Psoas muscle (tissue), 8 donors: ENCODE data around the gene FAAH2. TPM values are rescaled to one million over a fixed set of nuclear protein-coding genes. Genes with fewer than 3 reads are reported as not detected.
A peak's percentile ranks its signal among the peaks of the same experiment; 100 is the strongest.

ENCODE experiments used
- ATAC-seq, 4 donors: fragments of 200-7000 bp; cut with Tn5 transposase; one replicate each; pipeline ENCODE4 v1.9.1; 2020; ENCODE audit warnings: moderate library complexity in 3 of 4, mild to moderate bottlenecking in 2 of 4
- DNase-seq, 2 donors: peaks; one replicate each; pipeline ENCODE4 v3.0.0-alpha.2; 2020
- H3K27ac ChIP-seq: fragments of 200-600 bp; one replicate; pipeline ENCODE4 v1.8.0; 2022
- H3K27me3 ChIP-seq, 3 donors: fragments of 200-600 bp in 1 of 3; one replicate each; pipeline versions ENCODE4 v1.6.1 to v1.8.0; 2013 to 2022; ENCODE audit warnings: low read length in 2 of 3, mild to moderate bottlenecking in 2 of 3, moderate library complexity in 1 of 3; ENCODE audit not compliant: insufficient read depth in 3 of 3
- H3K36me3 ChIP-seq, 2 donors: fragments of 200-600 bp in 1 of 2; one replicate each; pipeline versions ENCODE4 v1.6.1 to v1.8.0; 2013 to 2022; ENCODE audit warnings: low read depth in 1 of 2, mild to moderate bottlenecking in 1 of 2, moderate library complexity in 1 of 2; ENCODE audit not compliant: insufficient read depth in 1 of 2
- H3K4me1 ChIP-seq: fragments of 200-600 bp; one replicate; pipeline ENCODE4 v1.8.0; 2022
- H3K4me3 ChIP-seq: fragments of 200-600 bp; one replicate; pipeline ENCODE4 v1.8.0; 2022; ENCODE audit warnings: mild to moderate bottlenecking
- H3K9me3 ChIP-seq: fragments of 200-600 bp; one replicate; pipeline ENCODE4 v1.8.0; 2022
- CTCF ChIP-seq: fragments of 200-600 bp; IDR thresholded peaks from one replicate; pipeline ENCODE4 v1.8.0; 2022; ENCODE audit warnings: antibody characterized with exemption
- WGBS, 3 donors: extraction: QIAGEN DNeasy Blood & Tissue Kit; methylation state at CpG; one replicate each; pipeline versions ENCODE4 v1.1.6 to v1.1.7; 2013; 5-methylcytosine and 5-hydroxymethylcytosine counted together
- intact Hi-C, 2 donors: fragments of 100-400 bp; cut with DNase I; formaldehyde crosslinking; loops; one replicate each; pipeline versions ENCODE4 v1.11.0 to v1.14.2; 2022
- polyA plus RNA-seq, 3 donors: library from polyadenylated mRNA; stranded (reverse); fragments of 200-250 nt; gene quantifications; one replicate each; pipeline ENCODE4 v1.2.3, GENCODE V29; 2013
- total RNA-seq, 4 donors: library from RNA; stranded (reverse); fragmentation: NEBNext Ultra II Directional in 2 of 4; extraction: Animal tissue kit (Norgen Biotek cat#: 25700) in 2 of 4; gene quantifications; one replicate each; pipeline versions ENCODE4 v1.2.1 to v1.2.4, GENCODE V29; 2021 to 2023
- donor health status: healthy with polysubstance abuse.
- donor health status: DM: no; HTN: no; CAD: no; lungs with moderate emphysema.
- donor health status: Bipolar disorder and iron deficiency.
- donor health status: healthy.
- donor health status: DM: yes; HTN: yes; CAD: no.
- donor health status: DM: no; HTN: no; CAD: no.
- donor health status: DM: no; HTN: no; CAD: no.
- donor health status: DM: yes; HTN: yes; CAD: no.

Gene FAAH2
- total and polyA plus RNA-seq, 7 donors, result 0.06 to 0.39 (median 0.32) TPM; not detected in 4

GRCh38 chrX:57451426-57452020, 165.0 kb downstream of the FAAH2 start:
- intact Hi-C loops, result loop anchor here in 1 of 2 donors (5.0 kb wide), 1 partner anchor 294 kb away; no protein-coding TSS in a partner anchor
- DNase-seq (no peak), ATAC-seq (no peak)
- 62 to 72% (median 65%) methylated on average over 3 of the region's 3 CpGs for WGBS, 3 donors
- H3K4me1 ChIP-seq, result no peaks in the 10 kb centered on the region
- peaks cover 0 to 6% (median 0%) of the 10 kb centered on the region in 3 donors for H3K27me3 ChIP-seq
- TF ChIP-seq CTCF, result no peak
- no peak overlapping the region for H3K4me3 ChIP-seq
- no peaks in the 10 kb centered on the region for H3K36me3 ChIP-seq
- H3K27ac ChIP-seq, result no peak overlapping the region
- H3K9me3 ChIP-seq, result no peaks in the 10 kb centered on the region

- Histone ChIP-seq H3K36me3 (no peaks in the 10 kb centered on the region), H3K4me3 (no peak overlapping the region), H3K27ac (no peak overlapping the region), H3K4me1 (no peaks in the 10 kb centered on the region), H3K27me3 (peaks cover 0 to 6% (median 0%) of the 10 kb centered on the region in 3 donors), H3K9me3 (no peaks in the 10 kb centered on the region)
- WGBS, 3 donors, result 17 to 46% (median 44%) methylated on average over 4 of the region's 4 CpGs
- TF ChIP-seq CTCF, result peak; percentile 48
- DNase-seq (no peak), ATAC-seq (no peak)
- intact Hi-C loops, result loop anchor here in 1 of 2 donors (5.0 kb wide), 1 partner anchor 297 kb away; no protein-coding TSS in a partner anchor
These were observed 167.4 kb downstream of the FAAH2 start for GRCh38 chrX:57453901-57454300.

GRCh38 chrX:57481514-57481913, 195.0 kb downstream of the FAAH2 start:
- WGBS, 3 donors, result 78 to 92% (median 88%) methylated on average over 6 of the region's 6 CpGs

GRCh38 chrX:57516491-57516890, 230.0 kb downstream of the FAAH2 start:
- DNase-seq (peak in 1 of 2 donors; percentile 8), ATAC-seq (no peak)
- intact Hi-C loops, result no loop called here
- Histone ChIP-seq H3K9me3 (peaks cover 3% of the 10 kb centered on the region), H3K4me3 (no peak overlapping the region), H3K4me1 (no peaks in the 10 kb centered on the region), H3K36me3 (no peaks in the 10 kb centered on the region), H3K27me3 (peaks cover 0 to 15% (median 0%) of the 10 kb centered on the region in 3 donors), H3K27ac (no peak overlapping the region)
- WGBS, 3 donors, result 72 to 89% (median 87%) methylated on average over 5 of the region's 5 CpGs
- TF ChIP-seq CTCF, result no peak

More at GRCh38 chrX:57481514-57481913, 195.0 kb downstream of the FAAH2 start:
- H3K4me3 ChIP-seq, result no peak overlapping the region
- H3K27me3 ChIP-seq, result no peaks in the 10 kb centered on the region
- no peaks in the 10 kb centered on the region for H3K4me1 ChIP-seq
- no peak for DNase-seq
- TF ChIP-seq CTCF, result no peak
- no peak for ATAC-seq
- H3K27ac ChIP-seq, result no peak overlapping the region
- intact Hi-C loops, result no loop called here
- no peaks in the 10 kb centered on the region for H3K36me3 ChIP-seq
- H3K9me3 ChIP-seq, result peaks cover 4% of the 10 kb centered on the region
